Neural cell (in vitro differentiated cells): ENCODE measurements around the gene CMTM5. TPM values are rescaled to one million over a fixed set of nuclear protein-coding genes. Genes with fewer than 3 reads are reported as not detected.

Experiments used
- H2AFZ ChIP-seq: fragments of 200-600, 300-800 bp; sonication (generic), shearing (Covaris generic); 2 replicates; pipeline ENCODE4 v1.6.0; 2014; ENCODE audit warnings: low read depth, mild to moderate bottlenecking, antibody characterized with exemption, low read length, moderate library complexity
- H3F3A ChIP-seq: fragments of 200-600 bp; shearing (Covaris generic); 2 replicates; pipeline ENCODE4 v1.6.1; 2016; ENCODE audit warnings: mild to moderate bottlenecking, moderate library complexity, mixed read lengths, antibody characterized with exemption, low read length; ENCODE audit not compliant: insufficient read depth, poor library complexity, severe bottlenecking
- H3K27ac ChIP-seq: fragments of 200-600, 300-800 bp; sonication (generic), shearing (Covaris generic); 2 replicates; pipeline ENCODE4 v1.5.1; 2014; ENCODE audit warnings: mild to moderate bottlenecking, low read length, moderate library complexity
- H3K27me3 ChIP-seq: fragments of 300-800, 200-600 bp; sonication (generic), shearing (Covaris generic); 2 replicates; pipeline ENCODE4 v1.6.0; 2014; ENCODE audit warnings: mild to moderate bottlenecking, low read depth, low read length, moderate library complexity; ENCODE audit not compliant: insufficient read depth
- H3K36me3 ChIP-seq: fragments of 300-800, 200-600 bp; sonication (generic), shearing (Covaris generic); 2 replicates; pipeline ENCODE4 v1.5.1; 2014; ENCODE audit warnings: mild to moderate bottlenecking, antibody characterized with exemption, low read length, moderate library complexity; ENCODE audit not compliant: insufficient read depth
- H3K4me2 ChIP-seq: fragments of 300-800, 200-600 bp; sonication (generic), shearing (Covaris generic); 2 replicates; pipeline ENCODE4 v1.6.0; 2014; ENCODE audit warnings: mild to moderate bottlenecking, low read length
- H3K4me3 ChIP-seq: fragments of 300-800, 200-600 bp; sonication (generic), shearing (Covaris generic); 2 replicates; pipeline ENCODE4 v1.5.1; 2014; ENCODE audit warnings: mild to moderate bottlenecking, low read length, moderate library complexity
- H3K79me2 ChIP-seq: fragments of 200-600 bp; shearing (Covaris generic); replicated peaks from 2 replicates; pipeline ENCODE4 v1.6.0; 2014; ENCODE audit warnings: mild to moderate bottlenecking, low read length, moderate library complexity; ENCODE audit not compliant: insufficient read depth
- H3K9ac ChIP-seq: fragments of 300-800, 200-600 bp; sonication (generic), shearing (Covaris generic); 2 replicates; pipeline ENCODE4 v1.6.1; 2016; ENCODE audit warnings: mild to moderate bottlenecking, low read length, mixed read lengths
- H3K9me2 ChIP-seq: fragments of 200-600 bp; shearing (Covaris generic); 2 replicates; pipeline ENCODE4 v1.6.1; 2016; ENCODE audit warnings: mild to moderate bottlenecking, low read length, mixed read lengths; ENCODE audit not compliant: insufficient read depth
- H3K9me3 ChIP-seq: fragments of 200-600, 300-800 bp; sonication (generic), shearing (Covaris generic); 2 replicates; pipeline ENCODE4 v1.6.1; 2016; ENCODE audit warnings: mild to moderate bottlenecking, mixed run types, low read length, moderate library complexity, mixed read lengths
- H4K20me1 ChIP-seq: fragments of 200-600 bp; shearing (Covaris generic); 2 replicates; pipeline ENCODE4 v1.6.1; 2016; ENCODE audit warnings: mild to moderate bottlenecking, mixed run types; ENCODE audit not compliant: insufficient read depth
- CTCF ChIP-seq: fragments of 450-650 bp; IDR thresholded peaks from 2 replicates; pipeline ENCODE4 v1.5.1; 2014; ENCODE audit warnings: antibody characterized with exemption, mild to moderate bottlenecking, moderate library complexity; ENCODE audit not compliant: poor library complexity, severe bottlenecking
- EP300 ChIP-seq: fragments of 450-650 bp; conservative IDR thresholded peaks from 2 replicates; pipeline ENCODE4 v1.6.1; 2014; ENCODE audit warnings: antibody characterized with exemption, mild to moderate bottlenecking, moderate library complexity; ENCODE audit not compliant: poor library complexity, severe bottlenecking
- EZH2 ChIP-seq: fragments of 200-600, 300-800 bp; shearing (Covaris generic), sonication (generic); IDR thresholded peaks from 2 replicates; pipeline ENCODE4 v1.6.1; 2014; ENCODE audit warnings: antibody characterized with exemption, low read length, borderline replicate concordance, mild to moderate bottlenecking; ENCODE audit not compliant: insufficient read depth, poor library complexity, severe bottlenecking
- MXI1 ChIP-seq: fragments of 450-650 bp; conservative IDR thresholded peaks from 2 replicates; pipeline ENCODE4 v1.6.1; 2014; ENCODE audit warnings: antibody characterized with exemption, mild to moderate bottlenecking; ENCODE audit not compliant: poor library complexity, severe bottlenecking
- RAD21 ChIP-seq: fragments of 450-650 bp; conservative IDR thresholded peaks from 2 replicates; pipeline ENCODE4 v1.6.1; 2014; ENCODE audit warnings: antibody characterized with exemption, mild to moderate bottlenecking, moderate library complexity
- REST ChIP-seq: IDR thresholded peaks from 2 replicates; pipeline ENCODE4 v1.6.1; 2012; ENCODE audit warnings: borderline replicate concordance
- SMC3 ChIP-seq: fragments of 450-650 bp; conservative IDR thresholded peaks from 2 replicates; pipeline ENCODE4 v1.6.1; 2014; ENCODE audit warnings: antibody characterized with exemption, mild to moderate bottlenecking, moderate library complexity; ENCODE audit not compliant: poor library complexity
- polyA plus RNA-seq: library from polyadenylated mRNA; depleted of rRNA; stranded (reverse); fragments of >200 nt; gene quantifications from 2 replicates; pipeline ENCODE4 v1.2.3, GENCODE V29; 2014

CMTM5 gene
- polyA plus RNA-seq, 1 donor from 2014 or later = not detected

- Histone ChIP-seq H3K9me3 (no peaks in the 10 kb centered on the region), H3K4me2 (no peak overlapping the region), H2AFZ (no peak overlapping the region), H4K20me1 (no peaks in the 10 kb centered on the region), H3K4me3 (no peak overlapping the region), H3F3A (no peaks in the 10 kb centered on the region), H3K9me2 (no peaks in the 10 kb centered on the region), H3K9ac (no peak overlapping the region), H3K36me3 (no peaks in the 10 kb centered on the region), H3K27me3 (no peaks in the 10 kb centered on the region), H3K79me2 (peaks cover 3% of the 10 kb centered on the region), H3K27ac (no peak overlapping the region)
- no peak for TF ChIP-seq SMC3
- no peak for TF ChIP-seq EZH2
- no peak for TF ChIP-seq CTCF
These were observed 20.2 kb upstream of the CMTM5 start for GRCh38 chr14:23356662-23357061.

- no peaks in the 10 kb centered on the region for H4K20me1 ChIP-seq
These were observed 19.6 kb upstream of the CMTM5 start for GRCh38 chr14:23357261-23357660.

More at GRCh38 chr14:23357261-23357660, 19.6 kb upstream of the CMTM5 start:
- Histone ChIP-seq H3K27me3 (no peaks in the 10 kb centered on the region), H2AFZ (no peak overlapping the region), H3K9ac (no peak overlapping the region), H3K4me2 (no peak overlapping the region), H3K9me3 (no peaks in the 10 kb centered on the region), H3K79me2 (peaks cover 6% of the 10 kb centered on the region), H3K36me3 (no peaks in the 10 kb centered on the region), H3K4me3 (no peak overlapping the region), H3F3A (no peaks in the 10 kb centered on the region), H3K9me2 (no peaks in the 10 kb centered on the region), H3K27ac (no peak overlapping the region)
- no peak for TF ChIP-seq EP300
- TF ChIP-seq MXI1 = no peak
- TF ChIP-seq RAD21 = no peak
- no peak for TF ChIP-seq EZH2
- no peak for TF ChIP-seq CTCF
- TF ChIP-seq REST = no peak
